Liver (tissue), 9 donors: ENCODE measurements around the gene CDCA3. TPM values are rescaled to one million over a fixed set of nuclear protein-coding genes. Genes with fewer than 3 reads are reported as not detected.
A peak's percentile ranks its signal among the peaks of the same experiment; 100 is the strongest.

Experiments
- DNase-seq: peaks from one replicate; pipeline ENCODE4 v3.0.0-alpha.2; 2017; ENCODE audit warnings: low spot score
- H3K27ac ChIP-seq, 2 donors: one replicate each; pipeline ENCODE4 v1.7.0; 2013; ENCODE audit warnings: inconsistent platforms in 2 of 2, low read length in 2 of 2, control low read depth in 1 of 2, low read depth in 1 of 2, mild to moderate bottlenecking in 1 of 2
- H3K27me3 ChIP-seq, 4 donors: one replicate each; pipeline versions ENCODE4 v1.6.1 to v1.7.0; 2013; ENCODE audit warnings: low read length in 3 of 4, inconsistent platforms in 1 of 4, mild to moderate bottlenecking in 1 of 4, moderate library complexity in 1 of 4; ENCODE audit not compliant: control insufficient read depth in 4 of 4, insufficient read depth in 4 of 4
- H3K36me3 ChIP-seq, 4 donors: one replicate each; pipeline versions ENCODE4 v1.6.1 to v1.7.0; 2013; ENCODE audit warnings: low read length in 3 of 4, mild to moderate bottlenecking in 3 of 4, low read depth in 1 of 4, moderate library complexity in 1 of 4; ENCODE audit not compliant: control insufficient read depth in 4 of 4, insufficient read depth in 3 of 4
- H3K4me1 ChIP-seq, 4 donors: one replicate each; pipeline versions ENCODE4 v1.6.1 to v1.7.0; 2013; ENCODE audit warnings: low read length in 3 of 4, mild to moderate bottlenecking in 3 of 4, moderate library complexity in 1 of 4; ENCODE audit not compliant: control insufficient read depth in 4 of 4, insufficient read depth in 4 of 4
- H3K4me3 ChIP-seq, 3 donors: one replicate each; pipeline versions ENCODE4 v1.6.1 to v1.7.0; 2013; ENCODE audit warnings: low read length in 3 of 3, control low read depth in 1 of 3, low read depth in 1 of 3, mild to moderate bottlenecking in 1 of 3
- H3K9ac ChIP-seq, 2 donors: one replicate each; pipeline ENCODE4 v1.7.0; 2013; ENCODE audit warnings: low read length in 2 of 2, mild to moderate bottlenecking in 2 of 2, moderate library complexity in 2 of 2, control low read depth in 1 of 2, low read depth in 1 of 2
- H3K9me3 ChIP-seq, 4 donors: one replicate each; pipeline versions ENCODE4 v1.6.1 to v1.7.0; 2013; ENCODE audit warnings: low read length in 3 of 4; ENCODE audit not compliant: control insufficient read depth in 4 of 4
- EGR1 ChIP-seq, 2 donors: IDR thresholded peaks; 2 replicates each; pipeline ENCODE4 v1.6.1; 2016 to 2018; ENCODE audit warnings: antibody characterized with exemption in 2 of 2, low read depth in 2 of 2
- FOXA1 ChIP-seq: IDR thresholded peaks from 2 replicates; pipeline ENCODE4 v1.6.1; 2016; ENCODE audit warnings: antibody characterized with exemption
- GABPA ChIP-seq, 2 donors: IDR thresholded peaks in 1 of 2; conservative IDR thresholded peaks in 1 of 2; 2 replicates each; pipeline ENCODE4 v1.6.1; 2016; ENCODE audit warnings: antibody characterized with exemption in 2 of 2, mild to moderate bottlenecking in 1 of 2, moderate library complexity in 1 of 2
- HNF4G ChIP-seq: IDR thresholded peaks from 2 replicates; pipeline ENCODE4 v1.6.1; 2016; ENCODE audit warnings: antibody characterized with exemption
- JUND ChIP-seq, 2 donors: IDR thresholded peaks; 2 replicates each; pipeline ENCODE4 v1.6.1; 2016; ENCODE audit warnings: antibody characterized with exemption in 2 of 2
- NR2F2 ChIP-seq: IDR thresholded peaks from 2 replicates; pipeline ENCODE4 v1.6.1; 2016; ENCODE audit warnings: antibody characterized with exemption
- RAD21 ChIP-seq, 2 donors: IDR thresholded peaks; 2 replicates each; pipeline ENCODE4 v1.6.1; 2016; ENCODE audit warnings: antibody characterized with exemption in 2 of 2, mild to moderate bottlenecking in 2 of 2
- RXRA ChIP-seq, 2 donors: IDR thresholded peaks; 2 replicates each; pipeline ENCODE4 v1.6.1; 2017 to 2018; ENCODE audit warnings: antibody characterized with exemption in 2 of 2, mild to moderate bottlenecking in 1 of 2
- SP1 ChIP-seq: IDR thresholded peaks from 2 replicates; pipeline ENCODE4 v1.6.1; 2018; ENCODE audit warnings: antibody characterized with exemption, mild to moderate bottlenecking
- TAF1 ChIP-seq: conservative IDR thresholded peaks from 2 replicates; pipeline ENCODE4 v1.6.1; 2016; ENCODE audit warnings: antibody characterized with exemption, mild to moderate bottlenecking
- YY1 ChIP-seq: IDR thresholded peaks from 2 replicates; pipeline ENCODE4 v1.6.1; 2016; ENCODE audit warnings: antibody characterized with exemption, mild to moderate bottlenecking
- WGBS: extraction: QIAGEN DNeasy Blood & Tissue Kit; methylation state at CpG from one replicate; pipeline ENCODE4 v1.1.7; 2013; 5-methylcytosine and 5-hydroxymethylcytosine counted together
- polyA plus RNA-seq, 2 donors: library from polyadenylated mRNA; stranded (reverse) in 1 of 2; unstranded in 1 of 2; fragments of 200-250 nt in 1 of 2; fragments of >200 nt in 1 of 2; fragmentation: Nextera tagmentation in 1 of 2; extraction: Ambion mirVana in 1 of 2; gene quantifications; one replicate each; pipeline versions ENCODE4 v1.2.1 to v1.2.3, GENCODE V29; 2013 to 2015
- total RNA-seq, 2 donors: library from RNA; depleted of rRNA; stranded (reverse); fragments of >200 nt; gene quantifications; one replicate each; pipeline ENCODE4 v1.2.3, GENCODE V29; 2014
- TF ChIP-seq, protein P1 (sequence below): IDR thresholded peaks from 2 replicates; pipeline ENCODE4 v1.6.1; 2016; ENCODE audit warnings: antibody characterized with exemption, mild to moderate bottlenecking
- TF ChIP-seq, protein P2 (sequence below): fragments of 150-350 bp; IDR thresholded peaks from 2 replicates; pipeline ENCODE4 v1.5.1; 2017; ENCODE audit warnings: improper control_type of control experiment, low read depth, low read length; ENCODE audit not compliant: missing input control
- TF ChIP-seq, protein P3 (sequence below): IDR thresholded peaks from 2 replicates; pipeline ENCODE4 v1.6.1; 2016; ENCODE audit warnings: antibody characterized with exemption
- donor health status: healthy.
- donor health status: healthy.
- donor health status: healthy.
- donor health status: healthy.
- donor health status: healthy.

The CDCA3 gene
- total and polyA plus RNA-seq, 4 donors: 0.25 to 26.0 (median 2.6) TPM

DNA sequence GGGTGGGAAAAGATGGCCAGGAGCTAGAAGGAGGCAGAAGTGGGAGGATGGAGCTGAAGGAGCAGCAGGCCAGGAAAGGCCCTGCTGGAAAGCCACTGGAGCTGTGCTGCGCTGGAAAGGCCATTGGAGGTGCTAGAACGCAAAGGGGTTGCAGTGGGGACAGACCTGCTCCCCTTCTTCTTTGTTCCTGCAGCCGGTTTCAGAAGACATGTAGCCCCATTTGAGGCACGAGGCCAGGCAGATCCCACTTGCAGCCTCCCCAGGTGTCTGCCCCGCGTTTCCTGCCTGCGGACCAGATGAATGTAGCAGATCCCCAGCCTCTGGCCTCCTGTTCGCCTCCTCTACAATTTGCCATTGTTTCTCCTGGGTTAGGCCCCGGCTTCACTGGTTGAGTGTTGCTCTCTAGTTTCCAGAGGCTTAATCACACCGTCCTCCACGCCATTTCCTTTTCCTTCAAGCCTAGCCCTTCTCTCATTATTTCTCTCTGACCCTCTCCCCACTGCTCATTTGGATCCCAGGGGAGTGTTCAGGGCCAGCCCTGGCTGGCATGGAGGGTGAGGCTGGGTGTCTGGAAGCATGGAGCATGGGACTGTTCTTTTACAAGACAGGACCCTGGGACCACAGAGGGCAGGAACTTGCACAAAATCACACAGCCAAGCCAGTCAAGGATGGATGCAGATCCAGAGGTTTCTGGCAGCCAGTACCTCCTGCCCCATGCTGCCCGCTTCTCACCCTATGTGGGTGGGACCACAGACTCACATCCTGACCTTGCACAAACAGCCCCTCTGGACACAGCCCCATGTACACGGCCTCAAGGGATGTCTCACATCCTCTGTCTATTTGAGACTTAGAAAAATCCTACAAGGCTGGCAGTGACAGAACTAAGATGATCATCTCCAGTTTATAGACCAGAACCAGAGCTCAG is 31.7 kb downstream of the CDCA3 start (continued):
- TF ChIP-seq, protein P1, sequence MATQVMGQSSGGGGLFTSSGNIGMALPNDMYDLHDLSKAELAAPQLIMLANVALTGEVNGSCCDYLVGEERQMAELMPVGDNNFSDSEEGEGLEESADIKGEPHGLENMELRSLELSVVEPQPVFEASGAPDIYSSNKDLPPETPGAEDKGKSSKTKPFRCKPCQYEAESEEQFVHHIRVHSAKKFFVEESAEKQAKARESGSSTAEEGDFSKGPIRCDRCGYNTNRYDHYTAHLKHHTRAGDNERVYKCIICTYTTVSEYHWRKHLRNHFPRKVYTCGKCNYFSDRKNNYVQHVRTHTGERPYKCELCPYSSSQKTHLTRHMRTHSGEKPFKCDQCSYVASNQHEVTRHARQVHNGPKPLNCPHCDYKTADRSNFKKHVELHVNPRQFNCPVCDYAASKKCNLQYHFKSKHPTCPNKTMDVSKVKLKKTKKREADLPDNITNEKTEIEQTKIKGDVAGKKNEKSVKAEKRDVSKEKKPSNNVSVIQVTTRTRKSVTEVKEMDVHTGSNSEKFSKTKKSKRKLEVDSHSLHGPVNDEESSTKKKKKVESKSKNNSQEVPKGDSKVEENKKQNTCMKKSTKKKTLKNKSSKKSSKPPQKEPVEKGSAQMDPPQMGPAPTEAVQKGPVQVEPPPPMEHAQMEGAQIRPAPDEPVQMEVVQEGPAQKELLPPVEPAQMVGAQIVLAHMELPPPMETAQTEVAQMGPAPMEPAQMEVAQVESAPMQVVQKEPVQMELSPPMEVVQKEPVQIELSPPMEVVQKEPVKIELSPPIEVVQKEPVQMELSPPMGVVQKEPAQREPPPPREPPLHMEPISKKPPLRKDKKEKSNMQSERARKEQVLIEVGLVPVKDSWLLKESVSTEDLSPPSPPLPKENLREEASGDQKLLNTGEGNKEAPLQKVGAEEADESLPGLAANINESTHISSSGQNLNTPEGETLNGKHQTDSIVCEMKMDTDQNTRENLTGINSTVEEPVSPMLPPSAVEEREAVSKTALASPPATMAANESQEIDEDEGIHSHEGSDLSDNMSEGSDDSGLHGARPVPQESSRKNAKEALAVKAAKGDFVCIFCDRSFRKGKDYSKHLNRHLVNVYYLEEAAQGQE: no peak
- no peak for TF ChIP-seq NR2F2
- TF ChIP-seq, protein P2, sequence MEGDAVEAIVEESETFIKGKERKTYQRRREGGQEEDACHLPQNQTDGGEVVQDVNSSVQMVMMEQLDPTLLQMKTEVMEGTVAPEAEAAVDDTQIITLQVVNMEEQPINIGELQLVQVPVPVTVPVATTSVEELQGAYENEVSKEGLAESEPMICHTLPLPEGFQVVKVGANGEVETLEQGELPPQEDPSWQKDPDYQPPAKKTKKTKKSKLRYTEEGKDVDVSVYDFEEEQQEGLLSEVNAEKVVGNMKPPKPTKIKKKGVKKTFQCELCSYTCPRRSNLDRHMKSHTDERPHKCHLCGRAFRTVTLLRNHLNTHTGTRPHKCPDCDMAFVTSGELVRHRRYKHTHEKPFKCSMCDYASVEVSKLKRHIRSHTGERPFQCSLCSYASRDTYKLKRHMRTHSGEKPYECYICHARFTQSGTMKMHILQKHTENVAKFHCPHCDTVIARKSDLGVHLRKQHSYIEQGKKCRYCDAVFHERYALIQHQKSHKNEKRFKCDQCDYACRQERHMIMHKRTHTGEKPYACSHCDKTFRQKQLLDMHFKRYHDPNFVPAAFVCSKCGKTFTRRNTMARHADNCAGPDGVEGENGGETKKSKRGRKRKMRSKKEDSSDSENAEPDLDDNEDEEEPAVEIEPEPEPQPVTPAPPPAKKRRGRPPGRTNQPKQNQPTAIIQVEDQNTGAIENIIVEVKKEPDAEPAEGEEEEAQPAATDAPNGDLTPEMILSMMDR: no peak

DNA sequence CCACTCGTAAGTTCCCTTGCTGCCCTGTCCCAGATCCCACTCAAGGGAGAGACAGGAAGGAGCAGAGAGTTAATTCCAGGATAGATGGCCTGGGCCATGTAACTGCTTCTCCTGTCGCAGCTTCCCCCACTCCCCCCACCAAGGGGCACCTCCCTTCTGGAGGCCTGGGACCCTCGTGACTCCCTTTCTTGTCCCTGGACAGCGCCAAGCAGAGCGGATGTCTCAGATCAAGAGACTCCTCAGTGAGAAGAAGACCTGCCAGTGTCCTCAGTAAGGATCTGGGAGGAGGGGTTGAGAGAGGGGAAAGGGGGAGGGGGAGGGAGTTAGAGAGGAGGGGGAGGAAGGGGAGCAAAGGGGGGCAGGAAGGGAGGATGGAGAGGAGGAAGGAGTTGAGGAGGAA is 32.4 kb downstream of the CDCA3 start:
- DNase-seq: no peak
- Histone ChIP-seq H3K4me3 (peak overlapping the region in 2 of 3 donors; percentile 26 to 71), H3K27me3 (no peaks in the 10 kb centered on the region), H3K4me1 (peaks cover 0 to 38% (median 28%) of the 10 kb centered on the region in 4 donors), H3K36me3 (no peaks in the 10 kb centered on the region), H3K27ac (peak overlapping the region; percentile 60 to 72), H3K9me3 (no peaks in the 10 kb centered on the region), H3K9ac (peak overlapping the region in 1 of 2 donors; percentile 77)
- 59% methylated on average over 5 of the region's 5 CpGs for WGBS
- TF ChIP-seq GABPA (IDR thresholded peaks at IDR 0.05 in 1 of 2, conservative IDR thresholded peaks at IDR 0.05 in 1 of 2): no peak

DNA sequence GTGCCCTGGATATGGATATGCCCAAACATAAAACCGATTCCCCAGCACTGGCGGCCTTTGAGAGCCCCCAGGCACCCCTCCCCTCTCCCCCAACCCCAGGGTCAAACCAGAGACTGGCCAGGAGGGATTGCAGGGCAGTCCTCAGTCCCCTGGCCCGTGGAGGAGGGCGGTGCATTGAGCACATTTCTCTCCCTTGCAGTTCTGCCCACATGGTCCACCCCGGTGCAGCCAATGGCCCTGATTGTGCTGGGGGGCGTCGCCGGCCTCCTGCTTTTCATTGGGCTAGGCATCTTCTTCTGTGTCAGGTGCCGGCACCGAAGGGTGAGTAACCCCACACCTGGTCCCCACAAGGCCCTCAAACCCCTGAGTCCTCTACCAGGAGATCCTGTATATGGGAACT is 32.9 kb downstream of the CDCA3 start:
- DNase-seq: peak; percentile 66
- Histone ChIP-seq H3K27ac (peak overlapping the region; percentile 60 to 72), H3K9ac (peak overlapping the region in 1 of 2 donors; percentile 77), H3K9me3 (no peaks in the 10 kb centered on the region), H3K4me1 (peaks cover 0 to 38% (median 28%) of the 10 kb centered on the region in 4 donors), H3K4me3 (peak overlapping the region in 2 of 3 donors; percentile 14 to 71), H3K27me3 (no peaks in the 10 kb centered on the region), H3K36me3 (no peaks in the 10 kb centered on the region)
- 50% methylated on average over 10 of the region's 10 CpGs for WGBS
- no peak for TF ChIP-seq FOXA1
- no peak for TF ChIP-seq YY1
- no peak for TF ChIP-seq TAF1
- TF ChIP-seq, protein P2: no peak
- TF ChIP-seq JUND (IDR thresholded peaks at IDR 0.05): no peak
- TF ChIP-seq GABPA (IDR thresholded peaks at IDR 0.05 in 1 of 2, conservative IDR thresholded peaks at IDR 0.05 in 1 of 2): no peak
- TF ChIP-seq, protein P3, sequence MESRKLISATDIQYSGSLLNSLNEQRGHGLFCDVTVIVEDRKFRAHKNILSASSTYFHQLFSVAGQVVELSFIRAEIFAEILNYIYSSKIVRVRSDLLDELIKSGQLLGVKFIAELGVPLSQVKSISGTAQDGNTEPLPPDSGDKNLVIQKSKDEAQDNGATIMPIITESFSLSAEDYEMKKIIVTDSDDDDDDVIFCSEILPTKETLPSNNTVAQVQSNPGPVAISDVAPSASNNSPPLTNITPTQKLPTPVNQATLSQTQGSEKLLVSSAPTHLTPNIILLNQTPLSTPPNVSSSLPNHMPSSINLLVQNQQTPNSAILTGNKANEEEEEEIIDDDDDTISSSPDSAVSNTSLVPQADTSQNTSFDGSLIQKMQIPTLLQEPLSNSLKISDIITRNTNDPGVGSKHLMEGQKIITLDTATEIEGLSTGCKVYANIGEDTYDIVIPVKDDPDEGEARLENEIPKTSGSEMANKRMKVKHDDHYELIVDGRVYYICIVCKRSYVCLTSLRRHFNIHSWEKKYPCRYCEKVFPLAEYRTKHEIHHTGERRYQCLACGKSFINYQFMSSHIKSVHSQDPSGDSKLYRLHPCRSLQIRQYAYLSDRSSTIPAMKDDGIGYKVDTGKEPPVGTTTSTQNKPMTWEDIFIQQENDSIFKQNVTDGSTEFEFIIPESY: no peak
- TF ChIP-seq RXRA (IDR thresholded peaks at IDR 0.05): peak in 1 of 2 donors; percentile 20
- TF ChIP-seq EGR1 (IDR thresholded peaks at IDR 0.05; ENCODE audit: low read depth in 2 of 2): no peak
- TF ChIP-seq SP1: peak; percentile 52
- TF ChIP-seq RAD21 (IDR thresholded peaks at IDR 0.05): no peak
- TF ChIP-seq, protein P1: no peak
- TF ChIP-seq HNF4G: no peak
- no peak for TF ChIP-seq NR2F2
